Mammary epithelial cell (primary cell): Measurements from ENCODE around the gene TBC1D12.

Experiments
- EZH2 ChIP-seq: IDR thresholded peaks from 2 replicates; pipeline ENCODE4 v1.6.1; 2012; ENCODE audit warnings: low read length, inconsistent platforms, borderline replicate concordance
- TF ChIP-seq, protein P1 (sequence below), 2 donors: IDR thresholded peaks in 1 of 2; conservative IDR thresholded peaks in 1 of 2; 2 replicates each; pipeline ENCODE4 v1.5.1; 2011 to 2012; ENCODE audit warnings: inconsistent platforms in 2 of 2, low read length in 2 of 2, mild to moderate bottlenecking in 2 of 2, control low read depth in 1 of 2, low read depth in 1 of 2; ENCODE audit not compliant: insufficient read depth in 1 of 2; ENCODE audit errors: extremely low read depth in 1 of 2

DNA sequence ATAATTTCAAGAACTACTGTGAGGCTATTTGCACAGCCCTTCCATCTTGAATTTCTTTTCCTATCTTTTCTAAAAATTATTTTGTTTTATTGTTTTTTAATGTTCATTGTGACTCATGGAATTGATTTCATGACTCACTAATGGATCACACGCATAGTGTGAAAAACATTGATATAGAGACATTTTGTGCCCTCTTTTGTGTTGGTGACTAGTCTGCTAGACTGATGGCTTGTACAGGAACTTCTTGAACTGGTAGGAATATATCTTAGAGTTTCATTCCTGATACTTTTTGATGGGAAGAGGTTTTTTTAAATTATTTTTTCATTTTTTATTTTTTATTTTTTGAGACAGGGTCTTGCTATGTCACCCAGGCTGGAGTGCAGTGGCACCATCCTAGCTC, 27.0 kb upstream of the TBC1D12 start:
- TF ChIP-seq, protein P1, sequence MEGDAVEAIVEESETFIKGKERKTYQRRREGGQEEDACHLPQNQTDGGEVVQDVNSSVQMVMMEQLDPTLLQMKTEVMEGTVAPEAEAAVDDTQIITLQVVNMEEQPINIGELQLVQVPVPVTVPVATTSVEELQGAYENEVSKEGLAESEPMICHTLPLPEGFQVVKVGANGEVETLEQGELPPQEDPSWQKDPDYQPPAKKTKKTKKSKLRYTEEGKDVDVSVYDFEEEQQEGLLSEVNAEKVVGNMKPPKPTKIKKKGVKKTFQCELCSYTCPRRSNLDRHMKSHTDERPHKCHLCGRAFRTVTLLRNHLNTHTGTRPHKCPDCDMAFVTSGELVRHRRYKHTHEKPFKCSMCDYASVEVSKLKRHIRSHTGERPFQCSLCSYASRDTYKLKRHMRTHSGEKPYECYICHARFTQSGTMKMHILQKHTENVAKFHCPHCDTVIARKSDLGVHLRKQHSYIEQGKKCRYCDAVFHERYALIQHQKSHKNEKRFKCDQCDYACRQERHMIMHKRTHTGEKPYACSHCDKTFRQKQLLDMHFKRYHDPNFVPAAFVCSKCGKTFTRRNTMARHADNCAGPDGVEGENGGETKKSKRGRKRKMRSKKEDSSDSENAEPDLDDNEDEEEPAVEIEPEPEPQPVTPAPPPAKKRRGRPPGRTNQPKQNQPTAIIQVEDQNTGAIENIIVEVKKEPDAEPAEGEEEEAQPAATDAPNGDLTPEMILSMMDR (conservative IDR thresholded peaks at IDR 0.05 in 1 of 2, IDR thresholded peaks at IDR 0.05 in 1 of 2; ENCODE audit: extremely low read depth in 1 of 2, insufficient read depth in 1 of 2, low read depth in 1 of 2, low read length in 2 of 2) = no peak
- TF ChIP-seq EZH2 = no peak
